Activated T-cell treated with anti-CD3 and anti-CD28 coated beads, Interleukin-2, amount 50 U/mL, for 4 hours (primary cell): ENCODE data around the gene PPP1R12C. TPM values are rescaled to one million over a fixed set of nuclear protein-coding genes. Genes with fewer than 3 reads are reported as not detected.
A peak's percentile ranks its signal among the peaks of the same experiment; 100 is the strongest.

Source experiments
- ATAC-seq, 2 donors: fragments of 200-7000 bp; cut with Tn5 transposase; one replicate each; pipeline ENCODE4 v1.10.0; 2021
- DNase-seq: peaks from one replicate; pipeline ENCODE4 v3.0.0-alpha.2; 2020
- H3K27me3 Mint-ChIP-seq: one replicate; pipeline ENCODE4 v1.8.0; 2021; ENCODE audit warnings: low read depth, mixed read lengths
- H3K36me3 Mint-ChIP-seq: one replicate; pipeline ENCODE4 v1.8.0; 2022; ENCODE audit warnings: mixed read lengths; ENCODE audit not compliant: insufficient read depth
- H3K4me1 Mint-ChIP-seq: one replicate; pipeline ENCODE4 v1.8.0; 2021; ENCODE audit warnings: low read depth, mixed read lengths
- H3K4me3 Mint-ChIP-seq: one replicate; pipeline ENCODE4 v1.8.0; 2021; ENCODE audit warnings: mild to moderate bottlenecking, moderate library complexity, mixed read lengths
- H3K9me3 Mint-ChIP-seq: one replicate; pipeline ENCODE4 v1.8.0; 2021; ENCODE audit warnings: mixed read lengths
- total RNA-seq, 3 donors: library from RNA; stranded (reverse); gene quantifications; one replicate each; pipeline ENCODE4 v1.2.1, GENCODE V29; 2021

The PPP1R12C gene
- total RNA-seq, 3 donors from 2014 or later = 95.6 to 105 (median 104) TPM

DNA sequence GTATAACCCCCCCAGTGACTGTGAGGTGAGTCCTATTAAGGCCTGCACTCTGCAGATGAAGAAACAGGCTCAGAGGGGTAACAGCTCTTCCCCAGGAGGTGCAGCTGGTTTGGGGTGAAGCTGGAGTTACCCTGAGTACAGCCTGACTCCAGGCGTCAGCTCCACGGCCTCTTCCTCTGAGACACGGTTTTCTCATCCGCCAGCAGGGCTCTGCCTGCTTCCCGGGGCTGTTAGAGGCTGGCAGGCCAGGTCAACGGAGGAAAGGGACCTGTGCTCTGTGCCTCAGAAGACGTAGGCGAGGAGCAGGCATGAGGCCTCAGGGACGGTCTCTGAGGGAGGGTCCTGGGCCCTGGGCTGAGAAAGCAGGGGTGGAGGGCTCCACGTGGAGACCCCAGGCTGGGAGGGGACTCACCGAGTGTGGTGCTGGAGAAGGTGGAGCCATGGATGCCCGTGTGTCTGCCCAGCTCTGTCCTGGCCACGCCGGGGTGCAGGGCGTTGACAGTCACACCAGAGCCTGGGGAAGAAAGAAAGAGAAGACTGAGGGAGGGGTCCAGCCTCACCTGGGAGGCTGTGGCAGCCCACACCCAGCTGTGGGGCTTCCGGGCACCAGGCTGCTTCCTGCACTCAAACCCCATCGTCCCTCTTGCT, 70.3 kb downstream of the PPP1R12C start:
- no peaks in the 10 kb centered on the region for H3K27me3 Mint-ChIP-seq
- no peak for ATAC-seq

DNA sequence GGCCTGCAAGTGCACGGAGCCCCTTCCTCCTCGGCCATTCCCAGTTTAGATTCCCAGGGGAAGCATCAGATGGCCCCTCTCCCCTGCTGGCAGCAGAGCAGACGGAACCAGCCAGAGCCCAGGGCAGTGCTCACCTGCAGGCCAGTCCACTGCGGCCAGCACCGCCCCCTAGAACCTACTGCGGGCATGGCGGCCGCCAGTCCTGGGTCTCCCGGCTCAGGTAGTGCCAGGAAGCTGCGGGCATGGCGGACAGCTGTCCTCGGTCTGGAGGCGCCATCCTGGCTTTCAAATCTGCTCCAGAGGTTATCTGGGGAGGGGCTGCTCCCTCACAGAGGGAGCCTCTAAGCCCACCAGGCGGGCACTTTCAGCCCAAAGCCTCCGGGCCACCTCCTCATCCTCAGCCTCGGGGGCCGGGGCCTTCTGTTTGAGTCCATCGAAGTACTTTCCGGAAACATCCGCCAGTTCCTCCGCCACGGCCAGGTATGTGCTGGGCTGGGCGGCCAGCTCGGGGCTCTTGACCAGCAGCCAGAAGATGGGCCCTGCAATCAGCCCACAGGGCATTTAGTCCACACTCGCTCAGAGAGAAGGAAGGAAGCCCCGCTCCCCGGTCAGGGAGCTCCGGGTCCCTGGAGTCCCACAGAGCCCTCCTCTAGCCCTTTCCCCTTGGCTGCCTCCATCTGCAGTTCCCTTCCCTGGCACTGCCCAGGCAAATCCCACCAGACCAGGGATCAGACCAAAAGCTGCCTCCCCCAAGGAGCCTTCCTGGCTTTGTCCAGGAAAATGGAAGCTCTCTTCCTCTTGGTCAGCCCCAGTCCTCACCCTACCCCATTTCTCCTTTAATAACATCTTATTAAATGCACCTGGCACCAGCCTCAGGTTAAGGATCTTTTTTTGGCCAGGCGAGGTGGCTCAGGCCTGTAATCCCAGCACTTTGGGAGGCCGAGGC, 72.4 kb downstream of the PPP1R12C start:
- H3K9me3 Mint-ChIP-seq = no peaks in the 10 kb centered on the region
- H3K4me3 Mint-ChIP-seq = no peak overlapping the region
- peaks cover 17% of the 10 kb centered on the region for H3K4me1 Mint-ChIP-seq
- no peak for ATAC-seq
- peaks cover 16% of the 10 kb centered on the region for H3K36me3 Mint-ChIP-seq
- DNase-seq = no peak
- no peaks in the 10 kb centered on the region for H3K27me3 Mint-ChIP-seq

More for the DNA sequence above, 70.3 kb downstream of the PPP1R12C start:
- Mint-ChIP-seq H3K4me3 (no peak overlapping the region), H3K4me1 (peaks cover 8% of the 10 kb centered on the region), H3K36me3 (peaks cover 19% of the 10 kb centered on the region), H3K9me3 (no peaks in the 10 kb centered on the region)
- no peak for DNase-seq

DNA sequence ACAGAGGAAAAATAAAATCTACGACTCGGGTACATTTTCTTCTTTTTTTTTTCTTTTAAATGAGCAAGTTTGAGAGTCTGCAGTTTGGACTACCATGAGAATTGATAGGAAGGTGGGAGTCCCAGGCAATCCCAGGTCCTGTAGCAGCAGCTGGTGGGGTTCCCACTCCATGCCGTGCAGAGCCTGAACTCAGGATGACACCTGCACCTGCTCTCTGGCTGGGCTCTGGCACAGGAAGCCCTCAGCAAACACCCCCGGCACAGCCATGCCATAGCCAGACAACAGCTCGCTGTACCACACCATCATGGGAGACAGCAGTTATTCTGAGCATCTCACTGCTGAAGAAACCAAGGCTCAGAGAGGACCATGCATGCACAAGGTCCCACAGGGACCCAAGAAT, 73.2 kb downstream of the PPP1R12C start:
- Mint-ChIP-seq H3K9me3 (no peaks in the 10 kb centered on the region), H3K27me3 (no peaks in the 10 kb centered on the region), H3K36me3 (peaks cover 16% of the 10 kb centered on the region), H3K4me3 (no peak overlapping the region), H3K4me1 (peaks cover 17% of the 10 kb centered on the region)
- DNase-seq (no peak), ATAC-seq (no peak)

DNA sequence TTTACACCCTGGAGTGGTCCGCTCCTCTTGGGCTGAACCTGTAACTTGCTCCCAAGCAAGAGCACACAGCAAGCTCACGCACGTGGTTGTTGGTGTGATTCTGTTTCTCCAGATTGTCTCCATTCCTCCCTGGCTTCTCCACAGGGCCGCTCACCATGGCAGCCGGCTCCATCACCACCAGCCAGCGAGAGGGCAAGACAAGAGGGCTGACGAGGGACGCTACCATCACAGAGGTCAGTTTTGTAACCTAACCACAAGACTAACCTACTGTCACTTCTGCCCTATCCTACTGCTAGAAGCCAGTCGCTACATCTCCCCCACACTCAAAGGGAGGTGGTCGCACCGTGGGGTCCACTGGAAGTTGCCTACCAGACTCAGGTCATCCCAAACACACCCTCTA, 74.7 kb downstream of the PPP1R12C start:
- H3K4me3 Mint-ChIP-seq = peak overlapping the region; percentile 72
- DNase-seq (no peak), ATAC-seq (no peak)
- H3K9me3 Mint-ChIP-seq = no peaks in the 10 kb centered on the region
- peaks cover 11% of the 10 kb centered on the region for H3K36me3 Mint-ChIP-seq
- peaks cover 17% of the 10 kb centered on the region for H3K4me1 Mint-ChIP-seq
- H3K27me3 Mint-ChIP-seq = no peaks in the 10 kb centered on the region

DNA sequence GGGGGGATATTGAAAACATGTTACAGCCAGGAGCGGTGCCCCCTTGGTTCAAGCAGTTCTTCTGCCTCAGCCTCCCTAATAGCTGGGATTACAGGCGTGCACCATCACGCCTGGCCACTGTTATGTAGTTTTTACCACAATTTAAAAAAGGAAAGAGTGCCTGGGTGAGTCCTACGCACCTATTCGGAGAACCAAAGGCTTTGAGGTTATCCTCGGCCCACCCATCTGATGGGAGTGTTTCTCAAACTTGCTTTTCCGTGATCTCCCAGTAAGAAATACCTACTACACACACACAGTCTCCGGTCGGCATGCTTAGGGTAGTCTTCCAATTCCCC, 75.1 kb downstream of the PPP1R12C start:
- H3K9me3 Mint-ChIP-seq = no peaks in the 10 kb centered on the region
- H3K27me3 Mint-ChIP-seq = no peaks in the 10 kb centered on the region

DNA sequence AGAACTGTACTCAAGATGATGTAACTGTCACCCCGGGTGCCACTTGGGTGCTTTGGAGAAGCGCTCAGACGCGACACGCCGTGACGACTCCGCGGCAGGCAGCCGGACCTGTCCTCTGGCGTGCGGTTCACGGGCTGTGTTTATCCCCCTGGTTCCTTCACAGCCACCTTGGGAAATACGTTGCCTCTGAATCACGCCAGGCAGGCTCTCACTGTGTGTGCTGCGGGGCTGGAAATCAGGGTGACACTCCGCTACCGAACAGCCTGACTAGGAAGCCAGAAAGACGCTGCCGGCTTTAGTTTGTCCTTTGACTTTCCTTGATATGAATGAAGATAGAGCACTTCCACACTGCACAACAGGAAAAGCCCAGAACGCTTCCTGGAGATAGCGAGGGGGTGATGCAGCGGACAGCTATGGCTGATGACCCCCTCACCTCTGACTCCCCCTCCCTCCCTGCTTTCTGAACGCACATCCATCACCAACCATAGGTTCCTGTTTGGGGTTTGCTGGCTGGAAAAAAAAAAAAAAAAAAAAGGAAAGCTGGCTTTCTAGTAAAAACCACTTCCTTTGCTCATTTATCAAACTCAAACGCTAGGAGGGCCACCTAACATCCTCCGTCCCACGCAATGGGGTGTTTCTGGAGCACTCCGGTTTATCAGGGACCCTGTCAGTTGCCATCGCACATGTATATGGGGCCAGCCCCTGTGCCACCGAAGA, 75.7 kb downstream of the PPP1R12C start:
- DNase-seq = no peak
- peaks cover 17% of the 10 kb centered on the region for H3K4me1 Mint-ChIP-seq
- H3K9me3 Mint-ChIP-seq = no peaks in the 10 kb centered on the region
- peaks cover 11% of the 10 kb centered on the region for H3K36me3 Mint-ChIP-seq
- ATAC-seq = peak; percentile 42 to 47
- no peaks in the 10 kb centered on the region for H3K27me3 Mint-ChIP-seq
- H3K4me3 Mint-ChIP-seq = peak overlapping the region; percentile 72

More for the DNA sequence above, 75.1 kb downstream of the PPP1R12C start:
- peaks cover 11% of the 10 kb centered on the region for H3K36me3 Mint-ChIP-seq
- peak overlapping the region; percentile 72 for H3K4me3 Mint-ChIP-seq
- DNase-seq (no peak), ATAC-seq (peak in 1 of 2 donors; percentile 8)
- H3K4me1 Mint-ChIP-seq = peaks cover 17% of the 10 kb centered on the region

DNA sequence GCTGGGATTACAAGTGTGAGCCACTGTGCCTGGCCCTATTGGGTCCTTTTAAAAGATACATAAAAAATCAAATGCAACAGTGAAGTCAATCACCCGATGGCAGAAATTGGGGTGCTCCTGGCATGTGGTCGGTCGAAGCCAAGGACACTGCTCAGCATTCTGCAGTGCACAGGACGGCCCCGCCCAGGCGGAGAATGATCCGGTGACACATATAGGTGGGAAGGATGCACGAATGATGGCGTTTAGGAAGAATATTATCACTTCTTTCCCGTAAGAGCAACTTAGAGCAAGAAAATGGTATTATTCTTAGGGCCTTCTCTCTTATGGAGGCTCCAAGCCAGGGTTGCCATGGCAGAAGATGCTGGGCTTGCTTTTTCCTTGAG, 76.2 kb downstream of the PPP1R12C start:
- Mint-ChIP-seq H3K4me3 (peak overlapping the region; percentile 72), H3K36me3 (peaks cover 8% of the 10 kb centered on the region), H3K4me1 (peaks cover 17% of the 10 kb centered on the region), H3K9me3 (no peaks in the 10 kb centered on the region), H3K27me3 (no peaks in the 10 kb centered on the region)
- ATAC-seq (no peak), DNase-seq (no peak)

Other genes with a start within 250 kb of the PPP1R12C start
- gene FCAR, start 243.4 kb downstream of the PPP1R12C start, total RNA-seq = not detected
- under 1 TPM in 2 of 3 donors, not detected in 1; 0.65 to 0.82 TPM for gene NCR1, start 211.5 kb downstream of the PPP1R12C start, total RNA-seq
- not detected for gene NLRP7, start 170.1 kb downstream of the PPP1R12C start, total RNA-seq
- gene NLRP2, start 151.3 kb downstream of the PPP1R12C start, total RNA-seq = 1 to 10 TPM; 1.7 to 7.1 (median 3.5) TPM
- under 1 TPM in 2 of 3 donors, not detected in 1; 0.26 to 0.53 TPM for gene GP6, start 79.4 kb downstream of the PPP1R12C start, total RNA-seq
- gene RDH13, start 54.5 kb downstream of the PPP1R12C start, total RNA-seq = 10 to 100 TPM; 19.2 to 40.7 (median 19.5) TPM
- gene EPS8L1, start 41.8 kb downstream of the PPP1R12C start, total RNA-seq = 1 to 10 TPM in 1 of 3 donors, under 1 TPM in 2; 0.53 to 1.2 (median 0.87) TPM
- not detected for gene TNNT1, start 31.6 kb upstream of the PPP1R12C start, total RNA-seq
- not detected for gene TNNI3, start 40.1 kb upstream of the PPP1R12C start, total RNA-seq
- under 1 TPM in 2 of 3 donors, not detected in 1; 0.25 to 0.45 TPM for gene DNAAF3, start 49.0 kb upstream of the PPP1R12C start, total RNA-seq
- gene SYT5, start 62.7 kb upstream of the PPP1R12C start, total RNA-seq = not detected
- gene PTPRH, start 91.9 kb upstream of the PPP1R12C start, total RNA-seq = under 1 TPM; 0.11 to 0.38 (median 0.11) TPM
- 1 to 10 TPM; 5.8 to 6.9 (median 6.2) TPM for gene TMEM86B, start 111.1 kb upstream of the PPP1R12C start, total RNA-seq
- 100 to 1,000 TPM; 256 to 326 (median 285) TPM for gene PPP6R1, start 141.4 kb upstream of the PPP1R12C start, total RNA-seq
- 100 to 1,000 TPM; 113 to 139 (median 121) TPM for gene HSPBP1, start 162.5 kb upstream of the PPP1R12C start, total RNA-seq
- 1 to 10 TPM; 4.0 to 6.5 (median 5.0) TPM for gene BRSK1, start 166.4 kb upstream of the PPP1R12C start, total RNA-seq
- not detected for gene TMEM150B, start 207.7 kb upstream of the PPP1R12C start, total RNA-seq
- 1 to 10 TPM; 8.1 to 9.2 (median 8.6) TPM for gene KMT5C, start 222.2 kb upstream of the PPP1R12C start, total RNA-seq
- gene COX6B2, start 237.1 kb upstream of the PPP1R12C start, total RNA-seq = not detected
- not detected for gene GARIN5B, start 245.6 kb upstream of the PPP1R12C start, total RNA-seq